Ascending aorta (tissue), 2 donors: ENCODE measurements around the gene UQCRH. TPM values are rescaled to one million over a fixed set of nuclear protein-coding genes. Genes with fewer than 3 reads are reported as not detected.
"Not testable (repeated sequence)": the region's sequence is repeated elsewhere in the genome, so short reads cannot be mapped to it uniquely, and the experiment has no call there.

Experiments
- DNase-seq, 2 donors: peaks; one replicate each; pipeline ENCODE4 v3.0.0-alpha.2; 2019; ENCODE audit warnings: low spot score in 2 of 2
- H3K27ac ChIP-seq, 2 donors: fragments of 200-600 bp; sonication (generic); one replicate each; pipeline ENCODE4 v1.5.1; 2016 to 2017; ENCODE audit warnings: mild to moderate bottlenecking in 1 of 2
- H3K27me3 ChIP-seq: fragments of 200-600 bp; sonication (generic); one replicate; pipeline ENCODE4 v1.5.1; 2017
- H3K36me3 ChIP-seq, 2 donors: fragments of 200-600 bp; sonication (generic); one replicate each; pipeline ENCODE4 v1.5.1; 2016
- H3K4me1 ChIP-seq, 2 donors: fragments of 200-600 bp; sonication (generic); one replicate each; pipeline ENCODE4 v1.5.1; 2016 to 2017; ENCODE audit warnings: mild to moderate bottlenecking in 1 of 2
- H3K4me3 ChIP-seq, 2 donors: fragments of 200-600 bp; sonication (generic); one replicate each; pipeline ENCODE4 v1.5.1; 2016 to 2017; ENCODE audit warnings: mild to moderate bottlenecking in 1 of 2
- H3K9me3 ChIP-seq, 2 donors: fragments of 200-600 bp; sonication (generic); one replicate each; pipeline ENCODE4 v1.5.1; 2016
- intact Hi-C: fragments of 100-400 bp; cut with DNase I; formaldehyde crosslinking; loops from one replicate; pipeline ENCODE4 v1.15.1; 2023
- total RNA-seq: library from RNA; depleted of rRNA; stranded (reverse); fragments of >200 nt; gene quantifications from one replicate; pipeline ENCODE4 v1.1.0, GENCODE V29; 2016
- TF ChIP-seq, protein P1 (sequence below), 3 experiments: fragments of 200-600 bp in 2 of 3; fragments of 450-650 bp in 1 of 3; sonication (generic) in 2 of 3; IDR thresholded peaks; one replicate each; pipeline ENCODE4 v1.5.1; 2016 to 2019; ENCODE audit warnings: antibody characterized with exemption in 3 of 3, mild to moderate bottlenecking in 1 of 3, moderate library complexity in 1 of 3

The UQCRH gene
- total RNA-seq, 1 donor from 2014 or later, result 120 TPM

DNA sequence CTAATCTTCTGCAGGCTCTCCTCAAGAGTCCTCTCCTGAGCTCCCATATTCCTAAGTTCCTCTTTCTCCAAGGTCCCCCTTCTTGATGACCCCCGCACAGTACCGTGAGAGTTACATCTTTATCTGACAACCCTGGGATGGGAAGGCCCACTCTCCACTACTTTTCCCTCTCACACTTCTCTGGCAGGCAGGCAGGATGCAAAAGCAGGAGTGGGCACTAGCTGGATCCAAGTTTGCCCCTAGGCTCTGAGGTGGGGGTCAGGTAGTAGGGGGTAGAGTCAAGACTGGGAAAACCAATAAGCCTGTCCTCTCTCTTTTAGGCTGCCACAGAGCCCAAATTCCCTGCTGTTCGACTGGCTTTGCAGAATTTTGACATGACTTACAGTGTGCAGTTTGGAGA is 41.0 kb downstream of the UQCRH start:
- peaks cover 22 to 49% of the 10 kb centered on the region in 2 donors for H3K36me3 ChIP-seq
- no peak for DNase-seq
- intact Hi-C loops, result loop anchor here (5.0 to 10.0 kb wide), 2 partner anchors 212 to 310 kb away; partner anchors contain the start of gene PIK3R3

DNA sequence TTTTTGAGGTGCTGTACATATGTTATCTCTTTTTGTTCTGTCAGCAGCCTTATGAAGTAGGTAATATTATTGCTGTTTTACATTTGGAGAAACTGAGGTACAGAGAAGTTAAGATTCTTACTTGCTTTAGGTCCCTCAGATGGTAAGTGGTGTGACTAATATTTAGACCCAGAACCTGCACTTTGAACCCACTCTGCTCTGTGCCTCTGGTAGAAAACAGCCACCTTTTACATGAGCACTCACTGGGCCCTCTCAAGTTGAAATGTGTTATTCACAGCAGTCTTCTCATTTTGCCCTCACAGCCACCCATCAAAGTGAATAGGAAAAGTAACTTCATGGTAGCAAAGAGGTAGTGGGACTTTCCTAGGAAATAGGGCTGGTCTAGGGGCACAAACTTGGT is 41.8 kb downstream of the UQCRH start:
- Histone ChIP-seq H3K9me3 (no peaks in the 10 kb centered on the region), H3K27ac (no peak overlapping the region), H3K4me3 (no peak overlapping the region), H3K4me1 (peaks cover 0 to 7% of the 10 kb centered on the region in 2 donors), H3K36me3 (peaks cover 23 to 55% of the 10 kb centered on the region in 2 donors), H3K27me3 (no peaks in the 10 kb centered on the region)
- TF ChIP-seq, protein P1, sequence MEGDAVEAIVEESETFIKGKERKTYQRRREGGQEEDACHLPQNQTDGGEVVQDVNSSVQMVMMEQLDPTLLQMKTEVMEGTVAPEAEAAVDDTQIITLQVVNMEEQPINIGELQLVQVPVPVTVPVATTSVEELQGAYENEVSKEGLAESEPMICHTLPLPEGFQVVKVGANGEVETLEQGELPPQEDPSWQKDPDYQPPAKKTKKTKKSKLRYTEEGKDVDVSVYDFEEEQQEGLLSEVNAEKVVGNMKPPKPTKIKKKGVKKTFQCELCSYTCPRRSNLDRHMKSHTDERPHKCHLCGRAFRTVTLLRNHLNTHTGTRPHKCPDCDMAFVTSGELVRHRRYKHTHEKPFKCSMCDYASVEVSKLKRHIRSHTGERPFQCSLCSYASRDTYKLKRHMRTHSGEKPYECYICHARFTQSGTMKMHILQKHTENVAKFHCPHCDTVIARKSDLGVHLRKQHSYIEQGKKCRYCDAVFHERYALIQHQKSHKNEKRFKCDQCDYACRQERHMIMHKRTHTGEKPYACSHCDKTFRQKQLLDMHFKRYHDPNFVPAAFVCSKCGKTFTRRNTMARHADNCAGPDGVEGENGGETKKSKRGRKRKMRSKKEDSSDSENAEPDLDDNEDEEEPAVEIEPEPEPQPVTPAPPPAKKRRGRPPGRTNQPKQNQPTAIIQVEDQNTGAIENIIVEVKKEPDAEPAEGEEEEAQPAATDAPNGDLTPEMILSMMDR (IDR thresholded peaks at IDR 0.05), result no peak
- intact Hi-C loops, result loop anchor here (10.0 kb wide), 1 partner anchor 310 kb away; no protein-coding TSS in a partner anchor
- no peak for DNase-seq

More for the DNA sequence above, 41.0 kb downstream of the UQCRH start:
- Histone ChIP-seq H3K27me3 (no peaks in the 10 kb centered on the region), H3K4me3 (no peak overlapping the region), H3K27ac (no peak overlapping the region), H3K9me3 (no peaks in the 10 kb centered on the region), H3K4me1 (peaks cover 0 to 11% of the 10 kb centered on the region in 2 donors)
- TF ChIP-seq, protein P1 (IDR thresholded peaks at IDR 0.05), result no peak

DNA sequence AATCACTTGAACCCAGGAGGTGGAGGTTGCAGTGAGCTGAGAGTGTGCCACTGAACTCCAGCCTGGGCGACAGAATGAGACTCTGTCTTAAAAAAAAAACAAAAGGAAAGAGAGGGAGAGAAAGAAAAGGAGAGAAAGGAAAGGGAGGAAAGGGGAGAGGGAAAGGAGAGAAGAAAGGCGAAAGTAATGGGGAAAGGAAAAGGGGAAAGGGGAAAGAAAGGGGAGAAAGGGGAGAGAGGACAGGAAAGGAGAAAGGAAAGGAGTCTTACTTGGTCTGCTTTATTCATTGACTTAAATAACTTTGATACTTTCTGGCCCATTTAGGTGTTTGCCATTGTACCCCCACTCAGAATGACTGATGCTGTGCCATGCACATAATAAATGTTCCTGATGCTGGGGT is 48.9 kb downstream of the UQCRH start:
- DNase-seq, result no peak
- no peak overlapping the region for H3K27ac ChIP-seq
- H3K4me3 ChIP-seq, result no peak overlapping the region
- H3K36me3 ChIP-seq, result peaks cover 50 to 77% of the 10 kb centered on the region in 2 donors
- intact Hi-C loops, result no loop called here
- H3K9me3 ChIP-seq, result no peaks in the 10 kb centered on the region
- TF ChIP-seq, protein P1 (IDR thresholded peaks at IDR 0.05), result no peak
- no peaks in the 10 kb centered on the region for H3K27me3 ChIP-seq
- no peaks in the 10 kb centered on the region for H3K4me1 ChIP-seq

DNA sequence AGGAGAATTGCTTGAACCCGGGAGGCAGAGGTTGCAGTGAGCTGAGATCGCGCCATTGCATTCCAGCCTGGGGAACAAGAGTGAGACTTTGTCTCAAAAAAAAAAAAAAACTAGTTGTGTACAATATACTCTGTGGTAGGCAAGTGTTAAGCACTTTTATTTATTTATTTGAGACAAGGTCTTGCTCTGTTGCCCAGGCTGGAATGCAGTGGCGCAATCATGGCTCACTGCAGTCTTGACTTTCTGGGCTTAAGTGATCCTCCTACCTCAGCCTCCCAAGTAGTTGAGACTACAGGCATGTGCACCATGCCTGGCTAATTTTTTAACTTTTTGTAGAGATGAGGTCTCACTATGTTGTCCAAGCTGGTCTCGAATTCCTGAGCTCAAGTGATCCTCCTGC is 52.4 kb downstream of the UQCRH start:
- H3K27me3 ChIP-seq, H3K9me3 ChIP-seq, DNase-seq, intact Hi-C loops, H3K27ac ChIP-seq, H3K4me1 ChIP-seq, H3K4me3 ChIP-seq: not testable (repeated sequence)
- peaks cover 66 to 87% of the 10 kb centered on the region in 2 donors for H3K36me3 ChIP-seq

DNA sequence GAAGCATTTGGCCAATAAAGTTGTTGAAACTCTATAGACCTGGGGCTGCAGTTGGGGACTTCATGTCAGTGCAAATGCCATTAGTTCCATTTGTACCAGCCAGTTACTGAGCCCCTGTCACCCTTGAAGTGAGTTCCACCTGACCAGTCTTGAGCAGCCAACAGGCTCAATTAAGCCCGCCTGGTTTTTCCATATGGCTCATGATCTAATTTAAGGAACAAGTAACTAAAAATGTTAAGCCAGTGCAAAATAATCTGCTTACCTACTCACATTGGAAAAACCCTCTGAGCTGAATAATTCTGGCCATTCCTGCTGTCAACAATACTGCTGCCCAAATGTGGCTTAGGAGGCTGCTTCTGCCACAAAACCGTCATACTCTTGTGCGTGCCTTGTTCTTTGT is 58.7 kb downstream of the UQCRH start:
- H3K36me3 ChIP-seq, result peaks cover 60 to 78% of the 10 kb centered on the region in 2 donors
- DNase-seq, result no peak
- H3K4me3 ChIP-seq, result no peak overlapping the region
- intact Hi-C loops, result no loop called here
- no peaks in the 10 kb centered on the region for H3K4me1 ChIP-seq
- TF ChIP-seq, protein P1 (IDR thresholded peaks at IDR 0.05), result no peak
- no peaks in the 10 kb centered on the region for H3K9me3 ChIP-seq
- no peaks in the 10 kb centered on the region for H3K27me3 ChIP-seq
- H3K27ac ChIP-seq, result no peak overlapping the region

DNA sequence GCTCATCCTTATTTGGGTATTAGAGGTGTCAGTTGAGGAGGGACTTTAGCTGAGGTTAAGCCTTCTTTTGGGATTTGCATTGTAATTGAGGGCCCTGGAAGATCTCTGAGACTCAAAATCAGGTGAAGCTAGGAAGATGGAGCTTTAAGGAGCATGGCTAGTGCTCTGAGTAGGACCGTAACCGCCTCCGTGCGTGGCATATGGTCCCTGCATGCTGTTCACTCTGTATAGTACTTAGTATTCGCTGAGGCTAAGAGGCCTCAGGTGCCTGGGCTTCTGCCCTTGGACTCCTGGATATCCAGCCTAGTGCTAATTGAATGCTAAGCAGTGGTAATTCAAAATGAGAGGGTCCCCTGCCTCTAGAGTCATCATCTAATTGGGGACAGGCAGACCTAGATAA is 59.6 kb downstream of the UQCRH start:
- Histone ChIP-seq H3K4me3 (no peak overlapping the region), H3K27ac (no peak overlapping the region), H3K27me3 (no peaks in the 10 kb centered on the region), H3K9me3 (no peaks in the 10 kb centered on the region), H3K36me3 (peaks cover 58 to 72% of the 10 kb centered on the region in 2 donors), H3K4me1 (no peaks in the 10 kb centered on the region)
- DNase-seq, result no peak
- intact Hi-C loops, result no loop called here
- TF ChIP-seq, protein P1 (IDR thresholded peaks at IDR 0.05), result no peak
